HEK293 (cell line): ENCODE results near the gene TBC1D19.

Experiments
- CTCF ChIA-PET: fragments of 350-600 bp; formaldehyde crosslinking; extraction: SDS; loops from one replicate; lab custom pipeline; 2021; ENCODE audit warnings: antibody characterized with exemption; lab: Yijun Ruan, JAX
- POLR2A ChIA-PET: fragments of 300-600 bp; formaldehyde crosslinking; extraction: SDS; loops from one replicate; lab custom pipeline; 2020; ENCODE audit warnings: antibody characterized with exemption, inconsistent platforms; lab: Yijun Ruan, JAX
- H3K27ac ChIP-seq: fragments of 200-500 bp; sonication (Bioruptor generic); 2 replicates; pipeline ENCODE4 v1.5.1; 2014; ENCODE audit warnings: low read depth, low read length, control low read depth, inconsistent platforms; ENCODE audit errors: extremely low read depth
- H3K36me3 ChIP-seq, 2 experiments: fragments of 200-500 bp in 1 of 2; sonication (Bioruptor generic) in 1 of 2; 1 replicate in 1 of 2; 2 replicates in 1 of 2; pipeline ENCODE4 v1.5.1; 2014 to 2017; ENCODE audit warnings: inconsistent platforms in 2 of 2, low read length in 2 of 2; ENCODE audit not compliant: control insufficient read depth in 2 of 2, insufficient read depth in 1 of 2
- H3K4me1 ChIP-seq: fragments of 200-500 bp; sonication (Bioruptor generic); 2 replicates; pipeline ENCODE4 v1.5.1; 2014; ENCODE audit warnings: mild to moderate bottlenecking, low read length, inconsistent platforms; ENCODE audit not compliant: control insufficient read depth, insufficient read depth
- H3K4me3 ChIP-seq: 2 replicates; pipeline ENCODE4 v1.5.1; 2011; ENCODE audit warnings: low read depth, mild to moderate bottlenecking, control low read depth, low read length, moderate library complexity
- H3K9me3 ChIP-seq: fragments of 200-500 bp; sonication (Bioruptor generic); 2 replicates; pipeline ENCODE4 v1.5.1; 2014; ENCODE audit warnings: low read depth, low read length, inconsistent platforms; ENCODE audit not compliant: control insufficient read depth, insufficient read depth
- BCL6B ChIP-seq: fragments of 450-650 bp; formaldehyde crosslinking; IDR thresholded peaks from 2 replicates; pipeline ENCODE4 v1.5.1; 2017; ENCODE audit warnings: missing biosample characterization, missing genetic modification characterization
- GLI2 ChIP-seq: fragments of 450-650 bp; formaldehyde crosslinking; IDR thresholded peaks from 2 replicates; pipeline ENCODE4; 2017; ENCODE audit warnings: missing biosample characterization, missing genetic modification characterization, low read depth, borderline replicate concordance
- KLF9 ChIP-seq: fragments of 450-650 bp; formaldehyde crosslinking; IDR thresholded peaks from 2 replicates; pipeline ENCODE4 v1.5.1; 2016; ENCODE audit warnings: missing biosample characterization, missing genetic modification characterization, low read depth
- SCRT2 ChIP-seq: fragments of 450-650 bp; formaldehyde crosslinking; IDR thresholded peaks from 2 replicates; pipeline ENCODE4 v1.5.1; 2016; ENCODE audit warnings: missing biosample characterization, missing genetic modification characterization
- SP2 ChIP-seq: fragments of 450-650 bp; formaldehyde crosslinking; IDR thresholded peaks from 2 replicates; pipeline ENCODE4 v1.5.1; 2016; ENCODE audit warnings: missing biosample characterization, missing genetic modification characterization
- TRIM28 ChIP-seq: IDR thresholded peaks from 2 replicates; pipeline ENCODE4 v1.6.1; 2011; ENCODE audit warnings: low read length, control low read depth, borderline replicate concordance
- ZBTB21 ChIP-seq: fragments of 450-650 bp; formaldehyde crosslinking; IDR thresholded peaks from 2 replicates; pipeline ENCODE4 v1.5.1; 2017; ENCODE audit warnings: missing biosample characterization, missing genetic modification characterization
- ZBTB48 ChIP-seq: fragments of 450-650 bp; formaldehyde crosslinking; IDR thresholded peaks from 2 replicates; pipeline ENCODE4 v1.5.1; 2016; ENCODE audit warnings: missing biosample characterization, missing genetic modification characterization
- ZBTB8A ChIP-seq: fragments of 450-650 bp; formaldehyde crosslinking; IDR thresholded peaks from 2 replicates; pipeline ENCODE4 v1.5.1; 2016; ENCODE audit warnings: missing biosample characterization, missing genetic modification characterization
- ZNF114 ChIP-seq: fragments of 450-650 bp; formaldehyde crosslinking; IDR thresholded peaks from 2 replicates; pipeline ENCODE4 v1.5.0; 2017; ENCODE audit warnings: missing biosample characterization, missing genetic modification characterization
- ZNF140 ChIP-seq: fragments of 450-650 bp; formaldehyde crosslinking; IDR thresholded peaks from 2 replicates; pipeline ENCODE4 v1.5.1; 2016; ENCODE audit warnings: missing biosample characterization, missing genetic modification characterization
- ZNF239 ChIP-seq: fragments of 450-650 bp; formaldehyde crosslinking; IDR thresholded peaks from 2 replicates; pipeline ENCODE4 v1.5.1; 2016; ENCODE audit warnings: missing biosample characterization, missing genetic modification characterization
- ZNF473 ChIP-seq: fragments of 450-650 bp; formaldehyde crosslinking; IDR thresholded peaks from 2 replicates; pipeline ENCODE4 v1.5.1; 2017; ENCODE audit warnings: missing biosample characterization, missing genetic modification characterization
- ZNF521 ChIP-seq: fragments of 450-650 bp; formaldehyde crosslinking; IDR thresholded peaks from 2 replicates; pipeline ENCODE4 v1.5.1; 2017; ENCODE audit warnings: missing biosample characterization, mild to moderate bottlenecking, missing genetic modification characterization
- ZNF600 ChIP-seq: fragments of 450-650 bp; formaldehyde crosslinking; IDR thresholded peaks from 2 replicates; pipeline ENCODE4 v1.5.1; 2016; ENCODE audit warnings: missing biosample characterization, missing genetic modification characterization
- ZNF626 ChIP-seq: fragments of 450-650 bp; sonication (Bioruptor Pico); formaldehyde crosslinking; IDR thresholded peaks from 2 replicates; pipeline ENCODE4 v1.5.1; 2018; ENCODE audit warnings: missing biosample characterization, missing genetic modification characterization, inconsistent platforms
- ZNF658 ChIP-seq: fragments of 450-650 bp; formaldehyde crosslinking; IDR thresholded peaks from 2 replicates; pipeline ENCODE4; 2016; ENCODE audit warnings: missing biosample characterization, missing genetic modification characterization
- ZNF670 ChIP-seq: fragments of 450-650 bp; formaldehyde crosslinking; IDR thresholded peaks from 2 replicates; pipeline ENCODE4 v1.5.1; 2016; ENCODE audit warnings: missing biosample characterization, missing genetic modification characterization, low read depth
- ZNF768 ChIP-seq: fragments of 450-650 bp; formaldehyde crosslinking; IDR thresholded peaks from 2 replicates; pipeline ENCODE4 v1.5.1; 2018; ENCODE audit warnings: missing biosample characterization, mild to moderate bottlenecking, missing genetic modification characterization
- ZNF777 ChIP-seq: fragments of 450-650 bp; formaldehyde crosslinking; IDR thresholded peaks from 2 replicates; pipeline ENCODE4 v1.5.1; 2017; ENCODE audit warnings: missing biosample characterization, missing genetic modification characterization, borderline replicate concordance
- TF ChIP-seq, protein P1 (sequence below): fragments of 450-650 bp; formaldehyde crosslinking; IDR thresholded peaks from 2 replicates; pipeline ENCODE4 v1.5.1; 2016; ENCODE audit warnings: missing biosample characterization, missing genetic modification characterization, borderline replicate concordance

TBC1D19 gene

DNA sequence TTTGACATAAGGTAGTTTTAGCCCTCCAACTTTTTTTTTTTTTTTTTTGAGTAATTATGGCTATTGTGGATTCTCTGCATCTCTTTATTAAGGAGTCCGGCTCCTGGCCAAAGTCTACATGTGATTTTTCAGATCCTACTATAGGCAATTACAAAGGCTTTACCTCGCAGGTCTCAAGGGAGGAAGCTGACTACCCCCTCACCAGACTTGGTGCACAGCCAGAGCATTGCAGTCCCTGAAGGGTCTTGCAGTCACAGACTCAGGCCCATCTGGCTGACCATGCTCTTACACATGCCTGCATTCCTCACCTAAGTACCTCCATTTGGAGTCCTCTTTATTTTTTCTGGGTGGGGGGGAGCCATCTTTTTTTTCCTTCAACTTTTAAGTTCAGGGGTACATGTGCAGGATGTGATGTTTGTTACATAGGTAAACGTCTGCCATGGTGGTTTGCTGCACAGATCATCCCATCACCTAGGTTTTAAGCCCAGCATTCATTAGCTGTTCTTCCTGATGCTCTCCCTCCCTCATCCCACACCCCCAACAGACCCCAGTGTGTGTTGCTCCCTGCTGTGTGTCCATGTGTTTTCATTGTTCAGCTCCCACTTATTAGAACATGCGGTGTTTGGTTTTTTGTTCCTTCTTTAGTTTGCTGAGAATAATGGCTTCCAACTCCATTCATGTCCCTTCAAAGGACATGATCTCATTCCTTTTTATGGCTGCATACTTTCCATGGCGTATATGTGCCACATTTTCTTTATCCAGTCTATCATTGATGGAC lies 188.4 kb downstream of the TBC1D19 start:
- CTCF ChIA-PET: no interaction called here

GRCh38 chr4:26779224-26779623 lies 195.3 kb downstream of the TBC1D19 start:
- ChIA-PET CTCF (no interaction called here), POLR2A (no interaction called here)
- Histone ChIP-seq H3K27ac (no peak overlapping the region), H3K4me1 (no peaks in the 10 kb centered on the region), H3K36me3 (no peaks in the 10 kb centered on the region), H3K9me3 (no peaks in the 10 kb centered on the region), H3K4me3 (no peak overlapping the region)
- TF ChIP-seq GLI2: no peak
- TF ChIP-seq, protein P1, sequence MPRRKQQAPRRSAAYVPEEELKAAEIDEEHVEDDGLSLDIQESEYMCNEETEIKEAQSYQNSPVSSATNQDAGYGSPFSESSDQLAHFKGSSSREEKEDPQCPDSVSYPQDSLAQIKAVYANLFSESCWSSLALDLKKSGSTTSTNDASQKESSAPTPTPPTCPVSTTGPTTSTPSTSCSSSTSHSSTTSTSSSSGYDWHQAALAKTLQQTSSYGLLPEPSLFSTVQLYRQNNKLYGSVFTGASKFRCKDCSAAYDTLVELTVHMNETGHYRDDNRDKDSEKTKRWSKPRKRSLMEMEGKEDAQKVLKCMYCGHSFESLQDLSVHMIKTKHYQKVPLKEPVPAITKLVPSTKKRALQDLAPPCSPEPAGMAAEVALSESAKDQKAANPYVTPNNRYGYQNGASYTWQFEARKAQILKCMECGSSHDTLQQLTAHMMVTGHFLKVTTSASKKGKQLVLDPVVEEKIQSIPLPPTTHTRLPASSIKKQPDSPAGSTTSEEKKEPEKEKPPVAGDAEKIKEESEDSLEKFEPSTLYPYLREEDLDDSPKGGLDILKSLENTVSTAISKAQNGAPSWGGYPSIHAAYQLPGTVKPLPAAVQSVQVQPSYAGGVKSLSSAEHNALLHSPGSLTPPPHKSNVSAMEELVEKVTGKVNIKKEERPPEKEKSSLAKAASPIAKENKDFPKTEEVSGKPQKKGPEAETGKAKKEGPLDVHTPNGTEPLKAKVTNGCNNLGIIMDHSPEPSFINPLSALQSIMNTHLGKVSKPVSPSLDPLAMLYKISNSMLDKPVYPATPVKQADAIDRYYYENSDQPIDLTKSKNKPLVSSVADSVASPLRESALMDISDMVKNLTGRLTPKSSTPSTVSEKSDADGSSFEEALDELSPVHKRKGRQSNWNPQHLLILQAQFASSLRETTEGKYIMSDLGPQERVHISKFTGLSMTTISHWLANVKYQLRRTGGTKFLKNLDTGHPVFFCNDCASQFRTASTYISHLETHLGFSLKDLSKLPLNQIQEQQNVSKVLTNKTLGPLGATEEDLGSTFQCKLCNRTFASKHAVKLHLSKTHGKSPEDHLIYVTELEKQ: no peak
- no peak for TF ChIP-seq KLF9 (tag by site-specific recombination)
- no peak for TF ChIP-seq ZBTB8A (tag by site-specific recombination)
- no peak for TF ChIP-seq ZNF670 (tag by site-specific recombination)
- TF ChIP-seq ZNF239 (tag by site-specific recombination): no peak
- TF ChIP-seq ZNF658 (tag by site-specific recombination): no peak
- no peak for TF ChIP-seq ZNF114
- no peak for TF ChIP-seq ZNF777
- no peak for TF ChIP-seq ZNF626
- TF ChIP-seq ZBTB48: no peak
- no peak for TF ChIP-seq SP2 (tag by site-specific recombination)
- no peak for TF ChIP-seq ZBTB21 (tag by site-specific recombination)
- TF ChIP-seq ZNF521: no peak
- no peak for TF ChIP-seq ZNF768 (tag by site-specific recombination)
- no peak for TF ChIP-seq BCL6B
- no peak for TF ChIP-seq TRIM28

More for the DNA sequence above, 188.4 kb downstream of the TBC1D19 start:
- POLR2A ChIA-PET: no interaction called here
- H3K36me3 ChIP-seq: peaks cover 0 to 3% of the 10 kb centered on the region in 2 experiments; a peak in 1 of 3 replicates
- TF ChIP-seq ZNF140 (tag by site-specific recombination): no peak
- TF ChIP-seq, all 188 proteins: peak for 0
- no peak overlapping the region for H3K4me3 ChIP-seq
- no peak overlapping the region for H3K27ac ChIP-seq
- H3K4me1 ChIP-seq: no peaks in the 10 kb centered on the region
- no peaks in the 10 kb centered on the region for H3K9me3 ChIP-seq

- no peak overlapping the region for H3K4me3 ChIP-seq
- H3K36me3 ChIP-seq: no peaks in the 10 kb centered on the region
- TF ChIP-seq ZNF600 (tag by site-specific recombination): peak; percentile 42; the same call in 1 of the 2 replicates
- no peak for TF ChIP-seq ZNF473 (tag by site-specific recombination)
- TF ChIP-seq SCRT2 (tag by site-specific recombination): peak; percentile 82
- POLR2A ChIA-PET: no interaction called here
- CTCF ChIA-PET: no interaction called here
- H3K9me3 ChIP-seq: no peaks in the 10 kb centered on the region
- H3K27ac ChIP-seq: no peak overlapping the region
- no peaks in the 10 kb centered on the region for H3K4me1 ChIP-seq
Observed at GRCh38 chr4:26779674-26780073, 195.8 kb downstream of the TBC1D19 start.
